ENCODE results near the gene MYO5B. TPM values are rescaled to one million over a fixed set of nuclear protein-coding genes. Genes with fewer than 3 reads are reported as not detected.

Gene MYO5B
- polyA plus RNA-seq, 2 donors: 35.3 to 38.5 TPM

DNA sequence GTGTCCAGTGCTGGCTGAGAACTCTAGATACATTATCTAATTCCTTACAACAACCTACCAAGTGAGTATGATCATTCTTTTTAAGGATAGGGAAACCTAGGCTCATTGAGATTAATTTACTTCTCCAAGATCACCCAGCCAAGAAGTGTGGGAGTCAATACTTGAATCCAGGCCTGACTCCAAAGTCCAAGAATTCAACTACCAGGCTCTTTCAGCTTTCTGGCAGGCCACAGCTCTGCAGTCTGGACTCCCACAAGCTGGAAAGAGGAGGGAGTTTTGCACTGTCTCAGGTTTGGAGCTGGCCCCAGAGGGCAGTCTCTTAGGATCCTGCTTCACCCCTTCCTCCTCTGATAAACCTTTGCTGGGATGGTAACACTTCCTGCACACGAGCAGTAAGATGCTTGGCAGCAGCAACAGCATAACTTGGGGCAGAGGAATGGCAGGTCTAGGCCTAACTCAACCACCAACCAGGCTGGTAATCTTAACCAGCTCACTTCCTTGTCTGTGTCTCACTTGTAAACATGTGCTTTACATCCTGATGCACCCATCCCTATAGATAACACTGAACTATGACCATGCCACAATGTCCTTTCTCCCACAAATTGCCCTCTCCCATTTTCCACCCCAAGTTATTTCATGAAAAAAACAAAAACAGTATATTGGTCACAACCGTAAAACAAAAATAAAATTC, 270.5 kb downstream of the MYO5B start:
- Histone ChIP-seq H3K27me3 (ENCODE audit: control insufficient read depth in 1 of 2, insufficient read depth in 2 of 2, low read length in 2 of 2) (no peaks in the 10 kb centered on the region), H3K4me3 (ENCODE audit: low read depth in 1 of 2, low read length in 2 of 2) (no peak overlapping the region), H3K4me1 (ENCODE audit: control insufficient read depth in 2 of 2, insufficient read depth in 2 of 2, low read length in 1 of 2) (no peaks in the 10 kb centered on the region), H3K36me3 (ENCODE audit: control insufficient read depth in 2 of 2, insufficient read depth in 2 of 2, low read length in 1 of 2) (peaks cover 0 to 4% of the 10 kb centered on the region in 2 donors), H3K9me3 (ENCODE audit: control insufficient read depth in 2 of 2, insufficient read depth in 1 of 2, low read depth in 1 of 2, low read length in 1 of 2) (no peaks in the 10 kb centered on the region), H3K27ac (ENCODE audit: low read depth in 2 of 2, low read length in 1 of 2) (no peak overlapping the region)
- 75 to 82% methylated on average over 2 of the region's 2 CpGs for WGBS, 2 donors

DNA sequence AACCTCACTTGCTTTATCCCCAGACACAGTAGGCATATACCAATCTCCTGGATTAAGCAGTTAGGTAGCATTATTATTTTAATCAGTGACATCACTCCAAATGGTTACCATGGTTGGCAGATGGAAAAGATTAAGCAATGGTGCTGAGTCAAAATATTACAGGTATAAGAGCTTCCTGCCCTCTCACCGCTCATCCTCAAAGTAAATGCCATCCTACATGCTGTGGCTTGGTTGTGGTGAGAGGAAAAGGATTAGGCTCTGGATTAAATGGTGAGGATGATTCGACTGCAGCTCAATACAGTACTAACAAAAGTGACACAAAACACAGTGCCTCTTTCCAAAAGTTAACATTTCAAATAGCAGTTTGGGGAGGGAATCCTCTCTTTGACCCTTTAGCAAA, 272.7 kb downstream of the MYO5B start:
- no peaks in the 10 kb centered on the region for H3K27me3 ChIP-seq (ENCODE audit: control insufficient read depth in 1 of 2, insufficient read depth in 2 of 2, low read length in 2 of 2)
- H3K27ac ChIP-seq (ENCODE audit: low read depth in 2 of 2, low read length in 1 of 2): no peak overlapping the region
- WGBS, 2 donors: 37 to 55% methylated on average over 2 of the region's 2 CpGs

DNA sequence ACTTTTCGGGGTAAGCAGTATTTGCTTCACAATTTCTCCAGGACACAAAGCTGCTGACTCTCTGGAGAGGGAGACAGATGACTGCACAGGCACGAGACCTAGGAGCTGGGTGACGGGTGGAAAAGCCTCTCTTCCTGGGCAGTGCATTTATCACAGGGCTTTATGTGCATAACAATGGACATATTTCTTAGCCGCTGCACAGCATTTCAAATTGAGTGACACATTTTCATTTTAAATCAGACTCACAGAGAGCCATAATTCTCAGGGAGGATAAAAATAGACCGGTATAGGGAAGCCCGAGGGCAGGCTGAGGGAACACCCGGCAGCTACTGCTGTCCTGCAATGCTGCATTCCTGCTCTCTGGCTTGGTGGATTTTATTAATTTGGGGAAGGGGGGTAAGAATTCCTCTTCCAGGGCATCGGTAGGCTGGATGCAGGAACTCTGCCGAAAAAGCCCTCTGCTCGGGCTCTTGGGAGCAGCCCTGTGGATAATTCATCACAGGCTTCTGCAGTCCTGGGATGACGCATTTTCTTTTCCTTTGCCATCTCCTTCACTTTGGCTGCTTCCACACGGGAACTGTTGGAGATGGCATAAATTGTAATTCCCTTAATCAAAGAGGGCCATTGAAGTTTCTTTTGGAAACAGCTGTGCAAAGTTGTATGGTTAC, 273.5 kb downstream of the MYO5B start:
- 60 to 66% methylated on average over 12 of the region's 12 CpGs for WGBS, 2 donors
- no peaks in the 10 kb centered on the region for H3K27me3 ChIP-seq (ENCODE audit: control insufficient read depth in 1 of 2, insufficient read depth in 2 of 2, low read length in 2 of 2)
- H3K36me3 ChIP-seq (ENCODE audit: control insufficient read depth in 2 of 2, insufficient read depth in 2 of 2, low read length in 1 of 2): peaks cover 0 to 8% of the 10 kb centered on the region in 2 donors

More for the DNA sequence above, 272.7 kb downstream of the MYO5B start:
- no peaks in the 10 kb centered on the region for H3K9me3 ChIP-seq (ENCODE audit: control insufficient read depth in 2 of 2, insufficient read depth in 1 of 2, low read depth in 1 of 2, low read length in 1 of 2)
- H3K4me1 ChIP-seq (ENCODE audit: control insufficient read depth in 2 of 2, insufficient read depth in 2 of 2, low read length in 1 of 2): no peaks in the 10 kb centered on the region
- no peak overlapping the region for H3K4me3 ChIP-seq (ENCODE audit: low read depth in 1 of 2, low read length in 2 of 2)
- peaks cover 0 to 8% of the 10 kb centered on the region in 2 donors for H3K36me3 ChIP-seq (ENCODE audit: control insufficient read depth in 2 of 2, insufficient read depth in 2 of 2, low read length in 1 of 2)

DNA sequence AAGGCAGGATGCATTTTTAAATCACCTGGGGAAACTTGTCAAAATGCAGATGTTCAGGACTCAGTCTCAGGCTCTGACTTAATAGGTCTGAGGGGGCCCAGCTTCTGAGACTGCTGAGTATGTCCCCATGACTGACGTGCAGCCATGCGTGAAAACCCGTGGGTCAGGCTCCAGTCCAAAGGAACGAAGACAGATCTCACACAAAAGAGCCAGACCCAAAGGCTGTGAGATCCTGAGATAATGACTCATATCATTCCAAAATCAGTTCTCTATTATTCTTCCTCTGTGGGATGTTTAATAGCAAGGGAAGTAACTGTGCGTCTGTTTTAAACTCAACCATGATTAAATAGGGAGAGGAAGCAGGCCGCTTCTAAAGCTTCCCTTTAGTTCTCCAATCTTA, 274.2 kb downstream of the MYO5B start:
- H3K27me3 ChIP-seq (ENCODE audit: control insufficient read depth in 1 of 2, insufficient read depth in 2 of 2, low read length in 2 of 2): no peaks in the 10 kb centered on the region
- no peak overlapping the region for H3K4me3 ChIP-seq (ENCODE audit: low read depth in 1 of 2, low read length in 2 of 2)
- no peaks in the 10 kb centered on the region for H3K9me3 ChIP-seq (ENCODE audit: control insufficient read depth in 2 of 2, insufficient read depth in 1 of 2, low read depth in 1 of 2, low read length in 1 of 2)
- H3K36me3 ChIP-seq (ENCODE audit: control insufficient read depth in 2 of 2, insufficient read depth in 2 of 2, low read length in 1 of 2): peaks cover 0 to 5% of the 10 kb centered on the region in 2 donors
- H3K4me1 ChIP-seq (ENCODE audit: control insufficient read depth in 2 of 2, insufficient read depth in 2 of 2, low read length in 1 of 2): no peaks in the 10 kb centered on the region
- no peak overlapping the region for H3K27ac ChIP-seq (ENCODE audit: low read depth in 2 of 2, low read length in 1 of 2)
- 32 to 46% methylated on average over 6 of the region's 6 CpGs for WGBS, 2 donors

More for the DNA sequence above, 273.5 kb downstream of the MYO5B start:
- Histone ChIP-seq H3K4me3 (ENCODE audit: low read depth in 1 of 2, low read length in 2 of 2) (no peak overlapping the region), H3K4me1 (ENCODE audit: control insufficient read depth in 2 of 2, insufficient read depth in 2 of 2, low read length in 1 of 2) (no peaks in the 10 kb centered on the region), H3K27ac (ENCODE audit: low read depth in 2 of 2, low read length in 1 of 2) (no peak overlapping the region), H3K9me3 (ENCODE audit: control insufficient read depth in 2 of 2, insufficient read depth in 1 of 2, low read depth in 1 of 2, low read length in 1 of 2) (no peaks in the 10 kb centered on the region)

DNA sequence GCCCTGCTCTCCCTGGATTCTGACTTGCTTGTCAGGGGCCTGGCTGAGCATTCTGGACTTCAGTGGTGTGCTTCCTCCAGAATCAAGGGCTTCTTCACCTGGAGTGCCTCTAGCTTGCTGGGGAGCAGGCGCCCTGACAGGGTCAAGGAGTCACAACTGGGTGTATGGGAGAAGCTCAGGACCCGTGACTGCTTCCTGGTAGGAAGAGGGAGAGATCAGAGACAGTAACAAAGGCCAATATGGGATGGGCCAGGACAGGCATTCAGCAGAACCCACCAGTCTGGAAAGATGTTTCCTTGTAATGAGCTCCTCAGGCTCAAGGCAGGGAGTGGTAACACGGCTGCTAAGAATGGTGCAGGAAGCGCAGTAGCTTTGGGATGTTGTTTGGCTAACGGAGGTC, 277.2 kb downstream of the MYO5B start:
- Histone ChIP-seq H3K27ac (ENCODE audit: low read depth in 2 of 2, low read length in 1 of 2) (no peak overlapping the region), H3K4me1 (ENCODE audit: control insufficient read depth in 2 of 2, insufficient read depth in 2 of 2, low read length in 1 of 2) (no peaks in the 10 kb centered on the region), H3K9me3 (ENCODE audit: control insufficient read depth in 2 of 2, insufficient read depth in 1 of 2, low read depth in 1 of 2, low read length in 1 of 2) (no peaks in the 10 kb centered on the region), H3K27me3 (ENCODE audit: control insufficient read depth in 1 of 2, insufficient read depth in 2 of 2, low read length in 2 of 2) (peaks cover 0 to 2% of the 10 kb centered on the region in 2 donors), H3K36me3 (ENCODE audit: control insufficient read depth in 2 of 2, insufficient read depth in 2 of 2, low read length in 1 of 2) (peaks cover 0 to 5% of the 10 kb centered on the region in 2 donors), H3K4me3 (ENCODE audit: low read depth in 1 of 2, low read length in 2 of 2) (no peak overlapping the region)
- WGBS, 2 donors: 88 to 90% methylated on average over 5 of the region's 5 CpGs

DNA sequence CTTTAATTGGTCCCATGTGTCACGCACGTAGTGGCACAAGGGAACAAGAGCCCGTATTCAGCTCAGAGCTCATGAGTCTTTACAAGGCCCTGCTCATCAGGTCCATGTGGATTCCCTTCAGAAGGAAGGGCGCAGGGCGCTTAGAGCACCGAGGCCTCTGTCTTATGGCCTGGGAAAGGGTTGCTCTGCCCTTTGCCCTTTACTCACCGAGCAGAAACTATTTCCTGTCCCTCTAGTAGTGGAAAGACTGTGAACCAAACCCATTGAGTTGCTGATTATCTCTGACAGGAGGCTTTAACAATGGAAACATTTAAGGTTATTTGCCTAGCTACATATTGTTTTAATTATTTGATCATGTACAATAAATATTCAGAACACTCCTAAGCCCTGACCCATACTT, 279.6 kb downstream of the MYO5B start:
- whole genome bisulfite sequencing, 2 donors: 75 to 82% methylated on average over 7 of the region's 7 CpGs

DNA sequence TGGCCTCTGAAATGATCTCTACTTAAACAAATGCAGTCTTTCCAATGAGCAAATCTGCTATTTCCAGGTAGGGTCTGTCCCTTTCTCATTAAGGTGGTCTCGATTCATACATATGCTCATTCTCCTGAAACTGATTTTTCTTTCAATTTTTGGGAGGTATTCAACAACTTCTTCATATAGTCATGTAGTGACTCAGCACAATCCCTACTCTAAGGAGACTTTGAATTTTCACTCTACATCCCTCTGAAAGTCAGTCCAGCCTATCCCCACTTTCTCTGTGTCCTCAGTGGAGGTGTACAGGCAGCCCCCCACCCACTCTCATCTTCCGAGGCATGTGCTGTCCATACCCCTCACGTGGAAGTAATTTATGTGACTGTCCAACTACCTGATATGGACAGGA, 281.7 kb downstream of the MYO5B start:
- 77 to 81% methylated on average over 3 of the region's 3 CpGs for WGBS, 2 donors
- peaks cover 0 to 5% of the 10 kb centered on the region in 2 donors for H3K36me3 ChIP-seq (ENCODE audit: control insufficient read depth in 2 of 2, insufficient read depth in 2 of 2, low read length in 1 of 2)
- H3K4me1 ChIP-seq (ENCODE audit: control insufficient read depth in 2 of 2, insufficient read depth in 2 of 2, low read length in 1 of 2): no peaks in the 10 kb centered on the region
- no peak overlapping the region for H3K27ac ChIP-seq (ENCODE audit: low read depth in 2 of 2, low read length in 1 of 2)
- H3K4me3 ChIP-seq (ENCODE audit: low read depth in 1 of 2, low read length in 2 of 2): no peak overlapping the region
- no peaks in the 10 kb centered on the region for H3K9me3 ChIP-seq (ENCODE audit: control insufficient read depth in 2 of 2, insufficient read depth in 1 of 2, low read depth in 1 of 2, low read length in 1 of 2)
- peaks cover 0 to 2% of the 10 kb centered on the region in 2 donors for H3K27me3 ChIP-seq (ENCODE audit: control insufficient read depth in 1 of 2, insufficient read depth in 2 of 2, low read length in 2 of 2)

More for the DNA sequence above, 279.6 kb downstream of the MYO5B start:
- Histone ChIP-seq H3K27ac (ENCODE audit: low read depth in 2 of 2, low read length in 1 of 2) (no peak overlapping the region), H3K36me3 (ENCODE audit: control insufficient read depth in 2 of 2, insufficient read depth in 2 of 2, low read length in 1 of 2) (peaks cover 0 to 5% of the 10 kb centered on the region in 2 donors), H3K4me3 (ENCODE audit: low read depth in 1 of 2, low read length in 2 of 2) (no peak overlapping the region), H3K27me3 (ENCODE audit: control insufficient read depth in 1 of 2, insufficient read depth in 2 of 2, low read length in 2 of 2) (peaks cover 0 to 2% of the 10 kb centered on the region in 2 donors), H3K9me3 (ENCODE audit: control insufficient read depth in 2 of 2, insufficient read depth in 1 of 2, low read depth in 1 of 2, low read length in 1 of 2) (no peaks in the 10 kb centered on the region), H3K4me1 (ENCODE audit: control insufficient read depth in 2 of 2, insufficient read depth in 2 of 2, low read length in 1 of 2) (no peaks in the 10 kb centered on the region)

DNA sequence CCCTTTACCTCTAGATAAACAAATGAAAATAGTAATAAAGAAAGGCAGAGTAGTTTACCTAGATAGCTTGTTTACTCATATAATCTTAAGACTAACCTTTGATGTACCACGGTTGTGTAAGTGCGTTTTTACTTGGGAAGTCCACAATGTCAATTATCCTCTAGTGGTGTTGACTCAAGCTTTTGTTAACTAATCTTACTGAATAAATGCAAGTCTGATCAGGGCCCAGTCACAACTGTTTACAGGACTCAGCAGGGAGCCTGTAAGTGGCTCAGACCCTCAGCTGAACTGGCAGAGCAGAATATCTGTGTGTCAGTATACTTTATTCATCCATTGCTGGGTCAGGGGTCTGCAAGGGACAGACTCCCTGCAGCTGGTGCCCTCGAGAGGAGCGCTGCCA, 283.5 kb downstream of the MYO5B start:
- 39 to 56% methylated on average over 4 of the region's 4 CpGs for WGBS, 2 donors
- Histone ChIP-seq H3K4me3 (ENCODE audit: low read depth in 1 of 2, low read length in 2 of 2) (no peak overlapping the region), H3K27me3 (ENCODE audit: control insufficient read depth in 1 of 2, insufficient read depth in 2 of 2, low read length in 2 of 2) (peaks cover 0 to 2% of the 10 kb centered on the region in 2 donors), H3K4me1 (ENCODE audit: control insufficient read depth in 2 of 2, insufficient read depth in 2 of 2, low read length in 1 of 2) (peaks cover 0 to 2% of the 10 kb centered on the region in 2 donors), H3K27ac (ENCODE audit: low read depth in 2 of 2, low read length in 1 of 2) (no peak overlapping the region), H3K9me3 (ENCODE audit: control insufficient read depth in 2 of 2, insufficient read depth in 1 of 2, low read depth in 1 of 2, low read length in 1 of 2) (no peaks in the 10 kb centered on the region), H3K36me3 (ENCODE audit: control insufficient read depth in 2 of 2, insufficient read depth in 2 of 2, low read length in 1 of 2) (no peaks in the 10 kb centered on the region)

DNA sequence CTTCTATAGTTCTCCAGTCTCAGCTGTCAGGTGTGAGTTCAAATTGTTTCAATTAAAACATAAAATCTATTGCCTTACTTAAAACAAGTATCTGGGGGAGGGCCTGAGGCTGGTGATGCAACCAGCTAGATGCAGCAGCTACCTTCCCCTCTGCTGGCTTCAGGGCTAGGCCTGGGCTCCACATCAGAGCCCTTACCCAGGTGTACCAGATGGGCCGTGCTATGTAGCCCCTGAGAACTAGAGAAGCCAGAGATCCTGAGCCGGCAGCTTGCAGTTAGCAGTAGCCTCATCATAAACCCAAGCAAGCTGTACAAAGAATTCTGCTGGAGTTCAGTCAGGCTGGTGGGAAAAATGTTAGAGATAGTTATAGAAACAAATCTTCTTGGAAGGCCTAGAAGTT, 284.0 kb downstream of the MYO5B start:
- Histone ChIP-seq H3K36me3 (ENCODE audit: control insufficient read depth in 2 of 2, insufficient read depth in 2 of 2, low read length in 1 of 2) (no peaks in the 10 kb centered on the region), H3K27ac (ENCODE audit: low read depth in 2 of 2, low read length in 1 of 2) (no peak overlapping the region), H3K9me3 (ENCODE audit: control insufficient read depth in 2 of 2, insufficient read depth in 1 of 2, low read depth in 1 of 2, low read length in 1 of 2) (no peaks in the 10 kb centered on the region), H3K4me3 (ENCODE audit: low read depth in 1 of 2, low read length in 2 of 2) (no peak overlapping the region), H3K27me3 (ENCODE audit: control insufficient read depth in 1 of 2, insufficient read depth in 2 of 2, low read length in 2 of 2) (peaks cover 0 to 2% of the 10 kb centered on the region in 2 donors), H3K4me1 (ENCODE audit: control insufficient read depth in 2 of 2, insufficient read depth in 2 of 2, low read length in 1 of 2) (peaks cover 0 to 2% of the 10 kb centered on the region in 2 donors)
- WGBS, 2 donors: 70 to 71% methylated on average over 2 of the region's 2 CpGs
